GM23338 (cell line): ENCODE measurements around the gene P3H4.

Source experiments
- CREB1 ChIP-seq: fragments of 250-450 bp; sonication (Bioruptor Pico); IDR thresholded peaks from 2 replicates; pipeline ENCODE4 v1.5.0; 2020; ENCODE audit warnings: low read depth, mild to moderate bottlenecking, moderate library complexity
- EZH2 ChIP-seq: fragments of 200-600 bp; sonication (generic); IDR thresholded peaks from one replicate; pipeline ENCODE4 v1.8.0; 2017; ENCODE audit warnings: antibody characterized with exemption, mild to moderate bottlenecking, low read depth; ENCODE audit not compliant: unreplicated experiment
- EZH2phosphoT487 ChIP-seq: fragments of 200-600 bp; sonication (generic); IDR thresholded peaks from one replicate; pipeline ENCODE4 v1.8.1; 2018; ENCODE audit warnings: antibody characterized with exemption; ENCODE audit not compliant: unreplicated experiment
- JUNB ChIP-seq: IDR thresholded peaks from one replicate; pipeline ENCODE4 v1.6.1; 2016; ENCODE audit warnings: antibody characterized with exemption; ENCODE audit not compliant: unreplicated experiment
- POLR2AphosphoS5 ChIP-seq: IDR thresholded peaks from 2 replicates; pipeline ENCODE4 v1.6.1; 2016; ENCODE audit warnings: antibody characterized with exemption, low read depth
- STAT1 ChIP-seq: IDR thresholded peaks from one replicate; pipeline ENCODE4 v1.6.1; 2016; ENCODE audit warnings: antibody characterized with exemption; ENCODE audit not compliant: unreplicated experiment
- TF ChIP-seq, protein P1 (sequence below), 2 experiments: fragments of 200-600 bp in 1 of 2; sonication (generic) in 1 of 2; conservative IDR thresholded peaks; 2 replicates each; pipeline versions ENCODE4 v1.5.1 to v1.6.1; 2016 to 2017; ENCODE audit warnings: antibody characterized with exemption in 2 of 2, low read depth in 2 of 2, mild to moderate bottlenecking in 2 of 2, moderate library complexity in 1 of 2
- TF ChIP-seq, protein P2 (sequence below): IDR thresholded peaks from one replicate; pipeline ENCODE4 v1.6.1; 2018; ENCODE audit warnings: antibody characterized with exemption; ENCODE audit not compliant: unreplicated experiment
- TF ChIP-seq, protein P3 (sequence below): IDR thresholded peaks from 2 replicates; pipeline ENCODE4 v1.6.1; 2016; ENCODE audit warnings: antibody characterized with exemption

DNA sequence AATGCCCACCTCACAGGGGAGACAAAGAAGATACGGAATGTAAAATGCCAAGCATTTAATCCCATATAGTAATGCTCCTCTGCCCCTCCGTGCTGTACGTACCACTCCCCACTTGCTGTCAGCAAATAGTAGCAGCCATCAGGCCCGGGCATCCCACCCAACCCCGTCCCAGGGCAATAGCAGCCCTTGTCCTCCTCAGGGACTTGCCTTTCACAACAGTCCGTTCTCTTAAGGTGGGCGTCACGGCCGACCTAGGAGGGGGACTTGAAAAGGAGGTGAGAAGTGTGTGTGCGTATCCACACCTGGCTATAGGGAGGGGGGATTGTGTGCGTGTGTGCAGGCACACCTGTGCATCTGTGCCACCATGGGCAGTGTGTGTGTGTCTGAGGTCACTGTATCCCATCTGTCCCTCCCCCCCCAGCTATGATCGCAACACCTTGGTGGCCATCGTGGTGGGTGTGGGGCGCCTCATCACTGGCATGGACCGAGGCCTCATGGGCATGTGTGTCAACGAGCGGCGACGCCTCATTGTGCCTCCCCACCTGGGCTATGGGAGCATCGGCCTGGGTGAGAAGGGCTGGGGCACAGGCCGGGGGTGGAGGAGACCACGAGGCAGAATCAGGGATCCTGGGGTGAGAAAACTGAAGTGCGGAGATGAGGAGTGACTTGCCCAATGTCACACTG is 5.0 kb upstream of the P3H4 start:
- TF ChIP-seq, protein P1, sequence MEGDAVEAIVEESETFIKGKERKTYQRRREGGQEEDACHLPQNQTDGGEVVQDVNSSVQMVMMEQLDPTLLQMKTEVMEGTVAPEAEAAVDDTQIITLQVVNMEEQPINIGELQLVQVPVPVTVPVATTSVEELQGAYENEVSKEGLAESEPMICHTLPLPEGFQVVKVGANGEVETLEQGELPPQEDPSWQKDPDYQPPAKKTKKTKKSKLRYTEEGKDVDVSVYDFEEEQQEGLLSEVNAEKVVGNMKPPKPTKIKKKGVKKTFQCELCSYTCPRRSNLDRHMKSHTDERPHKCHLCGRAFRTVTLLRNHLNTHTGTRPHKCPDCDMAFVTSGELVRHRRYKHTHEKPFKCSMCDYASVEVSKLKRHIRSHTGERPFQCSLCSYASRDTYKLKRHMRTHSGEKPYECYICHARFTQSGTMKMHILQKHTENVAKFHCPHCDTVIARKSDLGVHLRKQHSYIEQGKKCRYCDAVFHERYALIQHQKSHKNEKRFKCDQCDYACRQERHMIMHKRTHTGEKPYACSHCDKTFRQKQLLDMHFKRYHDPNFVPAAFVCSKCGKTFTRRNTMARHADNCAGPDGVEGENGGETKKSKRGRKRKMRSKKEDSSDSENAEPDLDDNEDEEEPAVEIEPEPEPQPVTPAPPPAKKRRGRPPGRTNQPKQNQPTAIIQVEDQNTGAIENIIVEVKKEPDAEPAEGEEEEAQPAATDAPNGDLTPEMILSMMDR (conservative IDR thresholded peaks at IDR 0.05; ENCODE audit: low read depth in 2 of 2): no peak
- TF ChIP-seq POLR2AphosphoS5 (no peak), EZH2phosphoT487 (no peak), JUNB (no peak), EZH2 (no peak), STAT1 (no peak), CREB1 (CRISPR knock-in tag) (no peak)
- TF ChIP-seq, protein P2, sequence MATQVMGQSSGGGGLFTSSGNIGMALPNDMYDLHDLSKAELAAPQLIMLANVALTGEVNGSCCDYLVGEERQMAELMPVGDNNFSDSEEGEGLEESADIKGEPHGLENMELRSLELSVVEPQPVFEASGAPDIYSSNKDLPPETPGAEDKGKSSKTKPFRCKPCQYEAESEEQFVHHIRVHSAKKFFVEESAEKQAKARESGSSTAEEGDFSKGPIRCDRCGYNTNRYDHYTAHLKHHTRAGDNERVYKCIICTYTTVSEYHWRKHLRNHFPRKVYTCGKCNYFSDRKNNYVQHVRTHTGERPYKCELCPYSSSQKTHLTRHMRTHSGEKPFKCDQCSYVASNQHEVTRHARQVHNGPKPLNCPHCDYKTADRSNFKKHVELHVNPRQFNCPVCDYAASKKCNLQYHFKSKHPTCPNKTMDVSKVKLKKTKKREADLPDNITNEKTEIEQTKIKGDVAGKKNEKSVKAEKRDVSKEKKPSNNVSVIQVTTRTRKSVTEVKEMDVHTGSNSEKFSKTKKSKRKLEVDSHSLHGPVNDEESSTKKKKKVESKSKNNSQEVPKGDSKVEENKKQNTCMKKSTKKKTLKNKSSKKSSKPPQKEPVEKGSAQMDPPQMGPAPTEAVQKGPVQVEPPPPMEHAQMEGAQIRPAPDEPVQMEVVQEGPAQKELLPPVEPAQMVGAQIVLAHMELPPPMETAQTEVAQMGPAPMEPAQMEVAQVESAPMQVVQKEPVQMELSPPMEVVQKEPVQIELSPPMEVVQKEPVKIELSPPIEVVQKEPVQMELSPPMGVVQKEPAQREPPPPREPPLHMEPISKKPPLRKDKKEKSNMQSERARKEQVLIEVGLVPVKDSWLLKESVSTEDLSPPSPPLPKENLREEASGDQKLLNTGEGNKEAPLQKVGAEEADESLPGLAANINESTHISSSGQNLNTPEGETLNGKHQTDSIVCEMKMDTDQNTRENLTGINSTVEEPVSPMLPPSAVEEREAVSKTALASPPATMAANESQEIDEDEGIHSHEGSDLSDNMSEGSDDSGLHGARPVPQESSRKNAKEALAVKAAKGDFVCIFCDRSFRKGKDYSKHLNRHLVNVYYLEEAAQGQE: no peak
- TF ChIP-seq, protein P3, sequence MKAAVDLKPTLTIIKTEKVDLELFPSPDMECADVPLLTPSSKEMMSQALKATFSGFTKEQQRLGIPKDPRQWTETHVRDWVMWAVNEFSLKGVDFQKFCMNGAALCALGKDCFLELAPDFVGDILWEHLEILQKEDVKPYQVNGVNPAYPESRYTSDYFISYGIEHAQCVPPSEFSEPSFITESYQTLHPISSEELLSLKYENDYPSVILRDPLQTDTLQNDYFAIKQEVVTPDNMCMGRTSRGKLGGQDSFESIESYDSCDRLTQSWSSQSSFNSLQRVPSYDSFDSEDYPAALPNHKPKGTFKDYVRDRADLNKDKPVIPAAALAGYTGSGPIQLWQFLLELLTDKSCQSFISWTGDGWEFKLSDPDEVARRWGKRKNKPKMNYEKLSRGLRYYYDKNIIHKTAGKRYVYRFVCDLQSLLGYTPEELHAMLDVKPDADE: no peak
